NCI-H460 (cell line): Measurements from ENCODE around the gene ITPKA. TPM values are rescaled to one million over a fixed set of nuclear protein-coding genes. Genes with fewer than 3 reads are reported as not detected.
A peak's percentile ranks its signal among the peaks of the same experiment; 100 is the strongest.
"Not testable (repeated sequence)": the region's sequence is repeated elsewhere in the genome, so short reads cannot be mapped to it uniquely, and the experiment has no call there.

ENCODE experiments used
- DNase-seq: peaks from one replicate; pipeline ENCODE4 v3.0.0-alpha.2; 2016; ENCODE audit warnings: low read depth; ENCODE audit errors: extremely low read depth
- polyA plus RNA-seq: library from polyadenylated mRNA; depleted of rRNA; stranded (reverse); fragments of >200 nt; gene quantifications from 2 replicates; pipeline ENCODE4 v1.2.3, GENCODE V29; 2014; cell fraction: nucleus; rRNA removed
- total RNA-seq: library from RNA; depleted of rRNA; stranded (reverse); fragments of >200 nt; shearing (Covaris generic); gene quantifications from 2 replicates; pipeline ENCODE4 v1.2.3, GENCODE V29; 2014; rRNA removed

ITPKA gene
- 1.4 and 1.6 TPM in 2 replicates for total RNA-seq
- polyA plus RNA-seq: 3.2 and 6.0 TPM in 2 replicates

DNA sequence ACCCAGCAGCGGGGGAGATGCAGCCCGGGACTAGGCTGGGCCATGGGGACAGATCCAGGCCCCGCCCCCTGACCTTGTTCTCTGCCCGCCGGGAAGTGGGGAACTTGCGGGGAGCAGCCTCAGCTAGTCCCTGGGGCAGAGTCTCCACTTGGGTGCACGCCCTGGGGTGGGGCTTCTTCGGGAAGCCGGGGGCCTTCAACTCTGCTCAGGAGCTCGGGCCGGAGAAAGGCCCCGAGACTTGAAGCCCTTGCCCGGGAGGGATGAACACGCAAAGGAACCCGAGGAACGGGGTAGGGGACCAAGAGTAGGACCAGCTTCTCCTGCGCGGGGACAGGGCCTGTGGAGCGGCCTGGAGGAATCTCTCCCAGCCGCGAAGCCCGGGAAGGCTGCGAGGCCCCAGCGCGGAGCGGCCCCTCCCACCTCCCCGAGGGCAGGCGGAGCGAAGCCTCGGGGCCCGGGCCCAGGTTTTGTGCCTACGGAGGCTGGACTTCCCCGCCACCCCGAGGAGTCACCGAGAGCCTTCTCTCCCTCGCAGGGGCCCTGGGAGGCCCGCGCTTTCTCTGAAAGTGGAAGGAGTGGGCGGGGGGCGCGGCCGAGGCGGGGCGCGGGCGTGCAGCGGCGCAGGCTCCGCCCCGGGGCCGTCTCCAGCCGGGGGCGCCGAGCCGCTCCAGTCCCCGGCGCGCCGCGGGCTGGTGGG, at the start of gene ITPKA:
TSS of gene ITPKA (plus strand) at position 670 of the 697 bp plus-strand sequence. CDS start 54 bp downstream, outside the sequence.
- DNase-seq: peak; percentile 44

DNA sequence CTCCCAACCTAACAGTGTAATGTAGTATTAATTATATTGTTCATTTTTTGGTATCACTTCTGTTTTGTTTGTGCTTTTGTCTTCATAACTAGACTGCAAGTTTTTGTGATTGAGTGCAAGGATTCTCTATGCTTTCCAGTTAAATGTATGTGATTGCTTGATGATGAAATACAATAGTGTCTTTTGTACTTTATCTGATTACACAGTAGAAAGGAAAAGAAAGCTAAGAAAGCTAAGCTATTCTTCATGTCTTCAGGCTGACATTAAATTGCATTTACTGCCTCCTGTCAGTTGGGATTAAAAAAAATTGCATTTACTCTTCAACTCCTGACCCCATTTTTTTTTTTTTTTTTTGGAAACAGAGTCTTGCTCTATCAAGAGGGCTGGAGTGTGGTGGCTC, 48.3 kb upstream of the ITPKA start:
- DNase-seq: no peak

GRCh38 chr15:41462084-41462795, 31.4 kb upstream of the ITPKA start:
- DNase-seq: no peak

DNA sequence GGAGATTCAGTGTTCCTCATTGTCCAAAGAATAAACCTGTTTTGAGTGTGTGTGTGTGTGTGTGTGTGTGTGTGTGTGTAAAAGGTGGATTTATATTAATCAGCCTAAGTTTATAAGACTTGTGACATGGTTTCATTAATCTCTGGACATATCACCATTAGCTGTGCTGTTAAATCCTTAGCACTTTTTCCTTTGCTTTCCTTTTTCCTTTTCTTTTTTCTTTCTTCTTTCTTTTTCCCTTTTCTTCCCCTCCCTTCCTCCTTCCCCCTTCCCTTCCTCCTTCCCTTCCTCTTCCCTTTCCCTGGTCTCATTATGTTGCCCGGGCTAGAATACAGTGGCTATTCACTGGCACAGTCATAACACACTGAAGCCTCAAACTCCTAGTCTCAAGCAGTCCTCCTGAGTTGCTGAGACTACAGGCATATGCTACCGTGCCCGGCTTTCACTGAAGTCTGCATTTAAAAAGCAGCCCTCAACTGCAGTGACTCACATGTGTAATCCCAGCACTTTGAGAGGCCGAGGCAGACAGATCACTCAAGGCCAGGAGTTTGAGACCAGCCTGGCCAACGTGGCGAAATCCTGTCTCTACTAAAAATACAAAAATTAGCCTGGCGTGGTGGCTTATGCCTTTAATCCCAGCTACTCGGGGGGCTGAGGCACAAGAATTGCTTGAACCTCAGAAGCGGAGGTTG, 28.6 kb upstream of the ITPKA start:
- no peak for DNase-seq

- peak; percentile 36 for DNase-seq
Measured at GRCh38 chr15:41465822-41466421, 27.8 kb upstream of the ITPKA start.

- DNase-seq: no peak
Measured at GRCh38 chr15:41466711-41467110, 27.0 kb upstream of the ITPKA start.

- DNase-seq: not testable (repeated sequence)
Measured at GRCh38 chr15:41469644-41470043, 24.0 kb upstream of the ITPKA start.

DNA sequence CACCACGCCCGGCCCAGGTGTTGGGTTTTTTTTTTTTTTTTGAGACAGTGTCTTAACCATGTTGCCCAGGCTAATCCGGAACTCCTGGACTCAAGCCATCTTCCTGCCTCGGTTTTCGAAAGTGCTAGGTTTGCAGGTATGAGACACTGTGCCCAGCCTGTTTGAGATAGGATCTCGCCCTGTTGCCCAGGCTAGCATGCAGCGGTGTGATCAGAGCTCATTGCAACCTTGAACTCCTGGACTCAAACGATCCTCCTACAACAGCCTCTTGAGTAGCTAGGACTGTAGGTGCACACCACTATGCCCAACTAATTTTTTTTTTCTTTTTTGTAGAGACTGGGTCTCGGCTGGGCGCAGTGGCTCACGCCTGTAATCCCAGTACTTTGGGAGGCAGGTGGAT, 20.3 kb upstream of the ITPKA start:
- DNase-seq: no peak

GRCh38 chr15:41474436-41474835, 19.2 kb upstream of the ITPKA start:
- DNase-seq: no peak

DNA sequence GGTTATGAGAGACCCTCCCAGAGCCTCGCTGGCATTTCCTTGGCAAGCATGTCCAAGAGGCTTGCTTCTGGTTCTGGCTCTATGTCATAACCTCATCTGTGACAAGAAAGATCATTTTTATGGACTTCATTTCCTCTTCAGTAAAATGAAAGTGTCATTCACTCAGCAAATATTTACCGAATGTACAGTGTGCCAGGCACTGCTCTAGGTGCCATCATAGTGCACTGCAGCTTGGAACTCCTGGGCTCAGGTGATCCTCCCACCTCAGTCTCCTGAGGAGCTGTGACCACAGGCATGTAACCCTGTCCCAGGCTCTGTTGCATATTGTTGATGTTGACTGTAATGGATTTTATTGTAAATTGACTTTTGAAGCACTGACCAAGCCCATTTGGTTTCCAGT, 18.7 kb upstream of the ITPKA start:
- DNase-seq: no peak

DNA sequence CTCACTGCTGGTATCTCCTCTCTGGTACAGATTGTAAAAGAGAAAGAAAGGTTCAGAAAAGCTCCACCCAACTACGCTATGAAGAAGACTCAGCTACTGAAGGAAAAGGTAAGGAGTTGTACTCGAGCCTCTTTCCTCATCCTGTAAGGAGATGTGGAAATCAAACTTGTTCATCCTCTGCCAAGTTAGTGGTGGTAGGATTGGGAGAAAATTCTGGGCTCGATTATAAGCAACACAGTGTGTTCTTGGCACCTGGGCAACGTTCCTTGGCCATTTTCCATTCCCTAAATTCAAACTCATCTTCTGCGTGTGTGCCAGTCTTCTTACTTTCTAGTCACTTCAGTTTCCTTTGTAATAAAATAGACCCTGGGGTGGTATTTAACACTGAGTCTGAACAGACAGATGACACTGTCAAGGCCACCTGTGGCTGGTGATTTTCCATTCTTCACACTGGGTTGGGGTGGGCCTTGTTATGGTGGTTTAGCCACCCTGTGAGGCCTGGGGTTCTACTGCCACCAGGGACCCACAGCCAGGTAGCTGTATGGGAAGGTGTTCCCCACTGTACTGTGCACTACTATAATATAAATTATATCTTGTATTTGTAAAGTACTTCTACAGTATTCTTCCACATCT, 17.1 kb upstream of the ITPKA start:
- DNase-seq: no peak

- DNase-seq: no peak
Measured at GRCh38 chr15:41480396-41481140, 13.1 kb upstream of the ITPKA start.

GRCh38 chr15:41482110-41482877, 11.4 kb upstream of the ITPKA start:
- DNase-seq: no peak

DNA sequence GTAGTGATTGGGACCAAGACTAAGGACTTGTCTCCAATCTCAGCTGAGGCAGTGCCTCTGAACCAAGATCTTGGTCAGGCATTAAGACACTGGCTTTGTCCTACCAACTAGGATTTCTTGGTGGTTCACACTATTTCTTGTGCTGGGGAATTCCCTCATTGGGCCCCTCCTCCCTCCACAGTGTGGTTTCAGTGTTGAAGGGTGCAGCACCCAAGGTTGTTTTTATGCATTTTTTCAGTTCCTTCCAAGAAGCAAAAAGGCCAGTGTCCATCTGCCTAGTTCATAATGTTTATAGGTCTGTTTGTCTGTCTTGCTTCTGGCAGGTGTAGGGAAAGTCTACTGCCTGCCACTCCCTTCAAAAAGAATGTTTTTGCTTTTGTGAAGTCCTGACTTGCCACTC, 10.6 kb upstream of the ITPKA start:
- DNase-seq: no peak

GRCh38 chr15:41483519-41483918, 10.2 kb upstream of the ITPKA start:
- no peak for DNase-seq

GRCh38 chr15:41484937-41485625, 8.6 kb upstream of the ITPKA start:
- DNase-seq: no peak

GRCh38 chr15:41486286-41486685, 7.4 kb upstream of the ITPKA start:
- no peak for DNase-seq

DNA sequence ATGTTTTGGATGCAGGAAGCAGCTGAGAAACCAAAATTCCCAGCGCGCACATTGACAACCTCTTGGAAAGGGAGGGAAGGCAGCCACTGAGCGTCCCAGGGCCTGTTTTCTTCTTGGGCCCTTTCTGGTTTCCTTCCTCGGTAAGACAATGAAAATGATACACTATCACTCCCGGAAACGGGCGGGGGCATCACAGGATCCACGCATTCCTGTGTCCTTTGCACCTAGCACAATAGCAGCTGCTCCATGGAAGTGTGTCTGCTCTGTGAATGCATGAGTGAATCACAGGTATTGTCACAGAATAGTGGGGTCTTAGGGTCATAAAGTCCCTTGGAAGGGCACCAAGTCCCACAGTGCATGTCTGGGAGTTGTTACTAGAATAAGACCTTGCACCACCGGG, 6.3 kb upstream of the ITPKA start:
- DNase-seq: no peak

GRCh38 chr15:41487802-41488201, 5.9 kb upstream of the ITPKA start:
- DNase-seq: no peak
